ENCODE data around the gene TRPM1. TPM values are rescaled to one million over a fixed set of nuclear protein-coding genes. Genes with fewer than 3 reads are reported as not detected.

TRPM1 gene
- polyA plus RNA-seq, 3 donors: 0.03 to 0.04 TPM; not detected in 1

- WGBS (ENCODE audit: insufficient coverage): 95% methylated on average over 4 of the region's 4 CpGs
- DNase-seq: no peak
- Histone ChIP-seq H3K4me2 (replicated peaks; ENCODE audit: extremely low read depth, low read length, poor library complexity, severe bottlenecking) (no peak overlapping the region), H4K20me1 (ENCODE audit: insufficient read depth, low read length) (no peaks in the 10 kb centered on the region), H3K79me2 (ENCODE audit: insufficient read depth, low read length) (no peaks in the 10 kb centered on the region), H3K4me1 (ENCODE audit: control insufficient read depth in 1 of 2, insufficient read depth in 2 of 2, low read length in 2 of 2) (no peaks in the 10 kb centered on the region), H3K27ac (ENCODE audit: low read depth in 1 of 2, low read length in 2 of 2) (no peak overlapping the region), H3K9me3 (replicated peaks in 1 of 2; ENCODE audit: control insufficient read depth in 1 of 2, insufficient read depth in 1 of 2, low read length in 2 of 2) (no peaks in the 10 kb centered on the region), H3K4me3 (replicated peaks in 1 of 3; ENCODE audit: low read depth in 2 of 3, low read length in 3 of 3) (no peak overlapping the region), H2AFZ (ENCODE audit: insufficient read depth, low read depth, low read length, poor library complexity, severe bottlenecking) (no peak overlapping the region), H3K9ac (ENCODE audit: insufficient read depth, low read length, poor library complexity, severe bottlenecking) (no peak overlapping the region), H3K36me3 (replicated peaks in 1 of 2; ENCODE audit: control insufficient read depth in 1 of 2, insufficient read depth in 2 of 2, low read length in 2 of 2) (no peaks in the 10 kb centered on the region), H3K27me3 (ENCODE audit: control insufficient read depth in 2 of 2, insufficient read depth in 2 of 2, low read length in 2 of 2) (no peaks in the 10 kb centered on the region)
- no peak overlapping the region for H3K4me3 Mint-ChIP-seq
- H3K36me3 Mint-ChIP-seq: no peaks in the 10 kb centered on the region
- no peaks in the 10 kb centered on the region for H3K4me1 Mint-ChIP-seq
- peaks cover 0 to 15% (median 0%) of the 10 kb centered on the region in 7 donors for H3K9me3 Mint-ChIP-seq
- peaks cover 2 to 10% (median 6%) of the 10 kb centered on the region in 3 donors for H3K27me3 Mint-ChIP-seq (ENCODE audit: low read depth in 3 of 3)
- intact Hi-C loops (cut with micrococcal nuclease): no loop called here
- H3K27ac Mint-ChIP-seq: no peak overlapping the region
- TF ChIP-seq CTCF (IDR thresholded peaks at IDR 0.05): no peak
These were observed 48.5 kb upstream of the TRPM1 start for GRCh38 chr15:31149987-31150386.

GRCh38 chr15:31149088-31149505, 47.6 kb upstream of the TRPM1 start:
- Histone ChIP-seq H4K20me1 (ENCODE audit: insufficient read depth, low read length) (no peaks in the 10 kb centered on the region), H3K36me3 (replicated peaks in 1 of 2; ENCODE audit: control insufficient read depth in 1 of 2, insufficient read depth in 2 of 2, low read length in 2 of 2) (no peaks in the 10 kb centered on the region), H3K27ac (ENCODE audit: low read depth in 1 of 2, low read length in 2 of 2) (no peak overlapping the region), H2AFZ (ENCODE audit: insufficient read depth, low read depth, low read length, poor library complexity, severe bottlenecking) (peak overlapping the region; percentile 4), H3K9ac (ENCODE audit: insufficient read depth, low read length, poor library complexity, severe bottlenecking) (no peak overlapping the region), H3K9me3 (replicated peaks in 1 of 2; ENCODE audit: control insufficient read depth in 1 of 2, insufficient read depth in 1 of 2, low read length in 2 of 2) (no peaks in the 10 kb centered on the region), H3K4me2 (replicated peaks; ENCODE audit: extremely low read depth, low read length, poor library complexity, severe bottlenecking) (no peak overlapping the region), H3K4me3 (replicated peaks in 1 of 3; ENCODE audit: low read depth in 2 of 3, low read length in 3 of 3) (no peak overlapping the region), H3K79me2 (ENCODE audit: insufficient read depth, low read length) (no peaks in the 10 kb centered on the region), H3K27me3 (ENCODE audit: control insufficient read depth in 2 of 2, insufficient read depth in 2 of 2, low read length in 2 of 2) (no peaks in the 10 kb centered on the region), H3K4me1 (ENCODE audit: control insufficient read depth in 1 of 2, insufficient read depth in 2 of 2, low read length in 2 of 2) (no peaks in the 10 kb centered on the region)
- Mint-ChIP-seq H3K27ac (no peak overlapping the region), H3K36me3 (no peaks in the 10 kb centered on the region), H3K9me3 (peaks cover 0 to 15% (median 0%) of the 10 kb centered on the region in 7 donors), H3K4me1 (no peaks in the 10 kb centered on the region), H3K4me3 (no peak overlapping the region), H3K27me3 (ENCODE audit: low read depth in 3 of 3) (peaks cover 2 to 7% (median 6%) of the 10 kb centered on the region in 3 donors)
- intact Hi-C loops (cut with micrococcal nuclease): no loop called here
- no peak for TF ChIP-seq CTCF (IDR thresholded peaks at IDR 0.05)
- no peak for DNase-seq
- WGBS (ENCODE audit: insufficient coverage): 79% methylated on average over 3 of the region's 6 CpGs
